Measurements from ENCODE around the gene NAA80.

DNA sequence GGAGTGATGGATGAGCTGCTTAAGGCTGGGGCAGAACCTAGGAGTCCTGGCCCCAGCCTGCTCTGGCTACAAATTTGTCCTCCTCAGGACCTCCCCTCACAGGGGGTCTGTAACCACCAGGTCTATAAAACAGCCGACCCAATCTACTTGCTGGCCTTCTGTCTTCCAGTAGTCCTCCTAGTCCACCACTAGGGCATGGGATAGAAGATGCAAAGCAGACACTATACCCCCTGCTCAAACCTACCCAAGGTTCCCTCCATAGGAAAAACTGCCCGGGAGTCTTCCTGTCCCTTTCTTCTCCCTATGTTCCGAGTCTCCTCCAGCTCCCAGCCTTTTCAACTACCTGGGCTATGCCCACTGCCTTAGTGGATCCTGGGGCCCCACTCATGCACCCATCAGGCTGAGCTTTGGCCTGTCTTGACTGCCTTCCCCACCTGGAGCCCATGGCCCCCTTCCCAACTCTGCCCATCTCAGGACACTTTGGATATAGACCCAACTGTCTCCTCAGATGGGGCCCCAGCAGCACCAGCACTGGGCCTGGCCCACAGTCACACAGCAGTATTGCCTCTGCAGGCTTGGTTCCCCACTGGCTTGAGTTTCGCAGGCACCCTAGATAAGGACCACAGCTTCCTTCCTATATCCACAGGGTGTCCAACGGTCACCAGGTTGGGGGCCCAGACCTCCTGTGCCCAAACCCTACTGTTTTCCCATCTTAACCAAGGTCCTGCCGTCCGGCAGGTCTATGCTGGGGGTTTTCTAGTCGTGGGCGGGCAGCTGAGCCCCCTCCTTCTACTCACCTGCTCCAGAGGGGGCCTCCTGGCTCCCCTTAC, 1.1 kb downstream of the NAA80 start:
- no peak for TF ChIP-seq CTCF (IDR thresholded peaks at IDR 0.05)
- TF ChIP-seq POLR2A (IDR thresholded peaks at IDR 0.05): no peak

All from lower leg skin (tissue), 3 donors.